K562 (cell line): ENCODE measurements around the gene DCUN1D2. TPM values are rescaled to one million over a fixed set of nuclear protein-coding genes. Genes with fewer than 3 reads are reported as not detected.

Experiments
- CBX2 ChIP-seq: fragments of 200-600 bp; sonication (generic); IDR thresholded peaks from one replicate; pipeline ENCODE4 v1.6.1; 2012; ENCODE audit warnings: mild to moderate bottlenecking, low read length, inconsistent platforms; ENCODE audit not compliant: insufficient read depth, poor library complexity, severe bottlenecking
- CTCF ChIP-seq, 3 experiments: IDR thresholded peaks in 2 of 3; conservative IDR thresholded peaks in 1 of 3; 2 replicates each; pipeline ENCODE4 v1.5.1; 2011 to 2012; ENCODE audit warnings: low read length in 3 of 3, mild to moderate bottlenecking in 3 of 3, control low read depth in 2 of 3, improper control_type of control experiment in 1 of 3, inconsistent platforms in 1 of 3, low read depth in 1 of 3, mixed read lengths in 1 of 3, moderate library complexity in 1 of 3; ENCODE audit not compliant: insufficient read depth in 2 of 3
- FOXP1 ChIP-seq: sonication (generic); formaldehyde crosslinking; IDR thresholded peaks from 2 replicates; pipeline ENCODE4 v1.8.0; 2022; ENCODE audit warnings: mild to moderate bottlenecking, missing genetic modification reagents
- GMEB1 ChIP-seq: fragments of 250-450 bp; sonication (Bioruptor Pico); IDR thresholded peaks from 2 replicates; pipeline ENCODE4 v1.4.0; 2020; ENCODE audit warnings: mild to moderate bottlenecking
- PBX2 ChIP-seq, 2 experiments: IDR thresholded peaks in 1 of 2; conservative IDR thresholded peaks in 1 of 2; 2 replicates each; pipeline ENCODE4 v1.6.1; 2016; ENCODE audit warnings: low read depth in 2 of 2, mild to moderate bottlenecking in 1 of 2, missing compliant biosample characterization in 1 of 2, missing genetic modification characterization in 1 of 2, moderate library complexity in 1 of 2
- SAP30 ChIP-seq: fragments of 200-600 bp; sonication (generic); IDR thresholded peaks from 2 replicates; pipeline ENCODE4 v1.6.1; 2012; ENCODE audit warnings: borderline replicate concordance, low read depth, mild to moderate bottlenecking, moderate library complexity, low read length, control low read depth, inconsistent platforms; ENCODE audit not compliant: insufficient read depth, poor library complexity, severe bottlenecking
- TEAD1 ChIP-seq, 2 experiments: fragments of 450-650 bp in 1 of 2; sonication (generic) in 1 of 2; formaldehyde crosslinking; IDR thresholded peaks; 2 replicates each; pipeline versions ENCODE4 v1.4.0 to v1.8.0; 2020 to 2022; ENCODE audit warnings: mild to moderate bottlenecking in 2 of 2, missing genetic modification reagents in 1 of 2
- TGIF2 ChIP-seq: sonication (generic); formaldehyde crosslinking; IDR thresholded peaks from 2 replicates; pipeline ENCODE4 v1.8.1; 2022; ENCODE audit warnings: mild to moderate bottlenecking, missing genetic modification reagents, moderate library complexity
- U2AF1 ChIP-seq: fragments of 200-400 bp; formaldehyde crosslinking; optimal IDR thresholded peaks from 2 replicates; pipeline ENCODE3; 2017; ENCODE audit warnings: mild to moderate bottlenecking, low read depth, low read length, moderate library complexity
- XRCC3 ChIP-seq: fragments of 450-650 bp; IDR thresholded peaks from 2 replicates; pipeline ENCODE4 v1.6.1; 2017; ENCODE audit warnings: mild to moderate bottlenecking, moderate library complexity
- ZBTB12 ChIP-seq: fragments of 250-450 bp; sonication (Bioruptor Pico); IDR thresholded peaks from 2 replicates; pipeline ENCODE4 v1.4.0; 2020
- ZNF436 ChIP-seq: fragments of 250-450, 450-650 bp; sonication (Bioruptor Pico); formaldehyde crosslinking; IDR thresholded peaks from 2 replicates; pipeline ENCODE4 v1.7.0; 2020; ENCODE audit warnings: mild to moderate bottlenecking
- ZNF449 ChIP-seq: fragments of 250-450 bp; sonication (Bioruptor Pico); IDR thresholded peaks from 2 replicates; pipeline ENCODE4 v1.8.0; 2022; ENCODE audit warnings: moderate library complexity, mild to moderate bottlenecking, inconsistent platforms
- polyA plus RNA-seq, 8 experiments: library from polyadenylated mRNA; depleted of rRNA in 4 of 8; stranded (reverse) in 5 of 8; unstranded in 3 of 8; fragments of >200 nt; fragmentation: Nextera tagmentation in 2 of 8; fragmentation: Illumina TruSeq in 1 of 8; extraction: Ambion mirVana in 2 of 8; extraction: Trizol in 1 of 8; gene quantifications; 2 replicates each; pipeline versions ENCODE4 v1.2.1 to v1.2.3, GENCODE V29; 2011 to 2014; ENCODE audit warnings: inconsistent platforms in 1 of 8, missing spikeins in 1 of 8
- total RNA-seq, 7 experiments: library from RNA; depleted of rRNA in 6 of 7; stranded (reverse); fragments of >200 nt in 6 of 7; fragmentation: Illumina TruSeq in 2 of 7; extraction: Trizol in 2 of 7; gene quantifications; 2 replicates each; pipeline versions ENCODE4 v1.2.1 to v1.2.3, GENCODE V29; 2011 to 2021; ENCODE audit warnings: low replicate concordance in 1 of 7

The DCUN1D2 gene
- total and polyA plus RNA-seq, 9 of the 15 experiments (the other 6 are each of a cell fraction or from before 2014, with no cell fraction given): 2.1 to 16.8 (median 11.1) TPM

- TF ChIP-seq TEAD1 (CRISPR knock-in tag; IDR thresholded peaks at IDR 0.05) (0 out of 4 replicates have a peak, but pooled peaks of 1 of the 2 experiments have one; percentile 40), CBX2 (no peak), CTCF (IDR thresholded peaks at IDR 0.05 in 2 of 3, conservative IDR thresholded peaks at IDR 0.05 in 1 of 3; ENCODE audit: insufficient read depth in 2 of 3, low read depth in 1 of 3, low read length in 3 of 3) (0 out of 6 replicates have a peak, but pooled peaks of 1 of the 3 experiments have one; percentile 5), ZBTB12 (no peak), U2AF1 (no peak), ZNF436 (CRISPR knock-in tag) (no peak), TGIF2 (CRISPR knock-in tag) (no peak), PBX2 (CRISPR knock-in tag; IDR thresholded peaks at IDR 0.05; ENCODE audit: low read depth) (no peak), PBX2 (tag; conservative IDR thresholded peaks at IDR 0.05; ENCODE audit: low read depth) (no peak), ZNF449 (CRISPR knock-in tag) (no peak), GMEB1 (CRISPR knock-in tag) (no peak), XRCC3 (no peak), SAP30 (peak; percentile 54), FOXP1 (CRISPR knock-in tag) (no peak)
Measured at GRCh38 chr13:113489549-113490495, 689 bp downstream of the DCUN1D2 start (continued).
